PFSK-1 (cell line): ENCODE results near the gene GABBR2.

Experiments used
- POLR2AphosphoS5 ChIP-seq: IDR thresholded peaks from 2 replicates; pipeline ENCODE4 v1.6.1; 2012; ENCODE audit warnings: low read depth, mild to moderate bottlenecking, control low read depth, low read length, moderate library complexity
- SIN3A ChIP-seq: IDR thresholded peaks from 2 replicates; pipeline ENCODE4 v1.6.1; 2012; ENCODE audit warnings: mild to moderate bottlenecking, low read length, moderate library complexity, borderline replicate concordance; ENCODE audit not compliant: insufficient read depth
- TAF1 ChIP-seq: IDR thresholded peaks from 2 replicates; pipeline ENCODE4 v1.6.1; 2012; ENCODE audit warnings: low read length, control low read depth, borderline replicate concordance; ENCODE audit not compliant: insufficient read depth
- TF ChIP-seq, protein P1 (sequence below), 2 experiments: IDR thresholded peaks; 2 replicates each; pipeline versions ENCODE4 v1.6.1 to v1.8.0; 2011 to 2012; ENCODE audit warnings: low read depth in 2 of 2, low read length in 2 of 2, control low read depth in 1 of 2, inconsistent platforms in 1 of 2, mild to moderate bottlenecking in 1 of 2, moderate library complexity in 1 of 2; ENCODE audit not compliant: insufficient read depth in 1 of 2

DNA sequence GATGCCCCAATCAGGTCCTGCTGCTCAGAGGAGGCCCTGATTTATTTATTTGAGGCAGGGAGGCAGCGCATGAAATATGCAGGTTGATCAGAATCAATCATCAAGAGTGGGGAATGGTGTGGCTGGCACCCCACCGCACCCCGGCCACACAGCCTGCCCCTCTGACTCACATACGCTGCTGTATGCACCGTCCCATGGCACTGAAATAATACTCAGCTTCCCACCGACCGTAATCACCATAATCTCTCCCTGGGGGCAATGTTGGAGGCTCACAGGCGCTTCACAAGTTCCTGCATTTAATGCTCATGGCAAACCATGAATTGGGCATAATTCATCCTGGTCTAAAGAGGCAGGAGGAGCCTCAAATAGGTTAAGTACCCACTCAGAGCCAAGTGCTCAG lies 312.1 kb downstream of the GABBR2 start:
- TF ChIP-seq, protein P1, sequence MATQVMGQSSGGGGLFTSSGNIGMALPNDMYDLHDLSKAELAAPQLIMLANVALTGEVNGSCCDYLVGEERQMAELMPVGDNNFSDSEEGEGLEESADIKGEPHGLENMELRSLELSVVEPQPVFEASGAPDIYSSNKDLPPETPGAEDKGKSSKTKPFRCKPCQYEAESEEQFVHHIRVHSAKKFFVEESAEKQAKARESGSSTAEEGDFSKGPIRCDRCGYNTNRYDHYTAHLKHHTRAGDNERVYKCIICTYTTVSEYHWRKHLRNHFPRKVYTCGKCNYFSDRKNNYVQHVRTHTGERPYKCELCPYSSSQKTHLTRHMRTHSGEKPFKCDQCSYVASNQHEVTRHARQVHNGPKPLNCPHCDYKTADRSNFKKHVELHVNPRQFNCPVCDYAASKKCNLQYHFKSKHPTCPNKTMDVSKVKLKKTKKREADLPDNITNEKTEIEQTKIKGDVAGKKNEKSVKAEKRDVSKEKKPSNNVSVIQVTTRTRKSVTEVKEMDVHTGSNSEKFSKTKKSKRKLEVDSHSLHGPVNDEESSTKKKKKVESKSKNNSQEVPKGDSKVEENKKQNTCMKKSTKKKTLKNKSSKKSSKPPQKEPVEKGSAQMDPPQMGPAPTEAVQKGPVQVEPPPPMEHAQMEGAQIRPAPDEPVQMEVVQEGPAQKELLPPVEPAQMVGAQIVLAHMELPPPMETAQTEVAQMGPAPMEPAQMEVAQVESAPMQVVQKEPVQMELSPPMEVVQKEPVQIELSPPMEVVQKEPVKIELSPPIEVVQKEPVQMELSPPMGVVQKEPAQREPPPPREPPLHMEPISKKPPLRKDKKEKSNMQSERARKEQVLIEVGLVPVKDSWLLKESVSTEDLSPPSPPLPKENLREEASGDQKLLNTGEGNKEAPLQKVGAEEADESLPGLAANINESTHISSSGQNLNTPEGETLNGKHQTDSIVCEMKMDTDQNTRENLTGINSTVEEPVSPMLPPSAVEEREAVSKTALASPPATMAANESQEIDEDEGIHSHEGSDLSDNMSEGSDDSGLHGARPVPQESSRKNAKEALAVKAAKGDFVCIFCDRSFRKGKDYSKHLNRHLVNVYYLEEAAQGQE (IDR thresholded peaks at IDR 0.05; ENCODE audit: insufficient read depth in 1 of 2, low read depth in 2 of 2, low read length in 2 of 2), result no peak
- TF ChIP-seq TAF1, result no peak
- TF ChIP-seq POLR2AphosphoS5, result no peak
- no peak for TF ChIP-seq SIN3A
